Activated CD4-positive, alpha-beta T cell treated with anti-CD3 and anti-CD28 coated beads, Interleukin-2, amount 50 U/mL, for 48 hours (primary cell): Measurements from ENCODE around the gene EML6.
"Not testable (repeated sequence)": the region's sequence is repeated elsewhere in the genome, so short reads cannot be mapped to it uniquely, and the experiment has no call there.

Experiments
- DNase-seq, 2 experiments: peaks; one replicate each; pipeline ENCODE4 v3.0.0-alpha.2; 2020

Gene EML6

DNA sequence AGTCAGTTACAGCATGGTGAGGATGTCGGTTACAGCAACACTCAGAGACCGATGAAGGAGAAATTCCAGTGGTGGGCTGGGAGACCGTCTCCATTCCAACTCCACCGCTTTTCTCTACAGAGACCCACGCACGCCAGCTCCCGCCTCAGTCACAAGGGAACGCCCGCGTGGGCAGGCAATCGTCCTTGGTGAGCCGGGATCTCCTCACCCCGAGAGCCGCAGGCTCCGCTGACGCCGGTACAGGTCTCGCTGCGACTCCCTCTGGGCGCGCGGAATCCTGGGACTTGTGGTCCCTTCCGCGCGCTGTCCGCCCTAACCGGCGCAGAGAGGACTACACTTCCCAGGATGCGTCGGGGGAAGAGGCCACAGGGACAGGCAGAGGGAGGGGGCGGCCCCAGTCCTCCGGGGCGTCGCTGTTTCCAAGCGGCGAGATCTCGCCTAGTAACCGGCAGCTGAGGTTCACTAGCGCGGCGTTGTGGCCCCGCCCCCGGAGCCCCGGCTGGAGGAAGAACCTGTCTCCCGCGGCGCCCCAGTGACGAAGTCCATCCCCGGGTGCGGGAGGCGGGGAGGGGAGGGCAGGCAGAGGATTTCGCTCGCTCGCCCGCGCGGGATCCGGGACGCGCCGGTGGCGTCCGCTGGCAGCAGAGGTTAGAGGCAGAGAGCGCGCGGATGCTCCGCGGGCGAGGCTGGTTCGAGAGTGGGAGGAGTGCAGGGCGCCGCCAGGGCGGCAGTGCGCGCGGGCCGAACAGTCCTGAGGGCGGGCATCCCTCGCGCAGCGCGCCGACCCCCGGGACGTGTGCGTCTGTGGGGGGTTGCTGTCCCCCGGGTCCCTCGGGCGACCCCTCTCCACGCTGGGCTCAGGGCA is at the start of gene EML6:
TSS of gene EML6 (plus strand) at position 532 of the 865 bp plus-strand sequence. CDS start 1,400 bp downstream, outside the sequence.
- DNase-seq, result peak; percentile 97 to 98

DNA sequence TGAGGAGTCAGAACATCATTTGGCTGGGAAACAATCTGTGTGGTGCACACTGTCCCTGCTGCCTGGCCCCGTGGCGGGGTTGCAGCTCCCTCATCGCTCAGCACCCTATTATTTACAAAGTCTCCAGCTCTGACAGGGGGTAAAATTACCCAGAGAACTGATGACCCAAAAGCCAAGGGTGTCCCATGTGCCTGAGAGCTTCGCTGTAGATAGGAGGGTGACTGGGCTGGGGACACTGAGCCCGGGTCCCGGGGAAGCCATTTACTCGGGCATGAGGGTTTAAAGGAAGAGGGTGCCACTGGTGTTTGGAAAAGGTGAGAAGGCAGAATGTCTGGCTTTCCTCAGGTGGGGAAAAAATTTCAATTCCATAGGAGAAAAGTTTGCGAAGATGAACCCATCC is 48.2 kb upstream of the EML6 start:
- no peak for DNase-seq

DNA sequence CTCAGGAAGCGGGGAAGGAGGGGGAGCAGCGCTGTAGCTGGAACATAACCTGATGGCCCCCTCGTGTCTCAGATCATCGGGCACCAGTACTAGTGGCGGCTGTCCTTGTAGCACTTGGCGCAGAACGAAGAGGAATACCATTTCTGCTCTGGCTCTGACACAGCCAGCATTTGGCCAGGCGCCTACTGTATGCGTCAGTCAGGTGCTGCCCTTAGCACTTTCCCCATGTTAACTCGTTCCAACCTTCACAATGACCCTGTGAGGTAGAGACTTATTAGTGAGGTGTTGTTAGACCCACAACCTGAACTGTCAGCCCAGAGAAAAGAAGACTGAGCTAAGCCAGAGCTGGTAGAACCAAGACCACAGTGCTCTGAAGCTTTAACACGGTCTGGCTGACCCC is 47.7 kb upstream of the EML6 start:
- no peak for DNase-seq

DNA sequence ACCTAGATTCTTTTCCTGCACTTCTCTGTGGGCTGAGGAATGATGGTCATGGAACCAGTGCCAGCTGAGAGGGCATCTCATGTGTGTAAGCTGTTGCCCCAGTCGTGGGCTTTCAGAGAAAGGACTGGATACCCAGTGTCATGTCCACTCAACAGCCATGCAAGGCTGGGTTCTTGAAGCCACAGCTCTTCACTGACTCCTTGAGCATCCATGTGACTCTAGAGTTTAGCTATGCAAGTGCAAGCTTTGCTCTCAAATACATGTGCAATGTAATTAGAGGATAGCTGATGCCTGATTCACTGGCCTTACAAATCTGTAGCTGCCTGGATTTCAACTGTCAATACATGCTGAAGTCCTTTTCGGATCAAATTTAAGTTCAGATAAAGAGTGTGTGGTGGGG is 46.8 kb upstream of the EML6 start:
- no peak for DNase-seq

DNA sequence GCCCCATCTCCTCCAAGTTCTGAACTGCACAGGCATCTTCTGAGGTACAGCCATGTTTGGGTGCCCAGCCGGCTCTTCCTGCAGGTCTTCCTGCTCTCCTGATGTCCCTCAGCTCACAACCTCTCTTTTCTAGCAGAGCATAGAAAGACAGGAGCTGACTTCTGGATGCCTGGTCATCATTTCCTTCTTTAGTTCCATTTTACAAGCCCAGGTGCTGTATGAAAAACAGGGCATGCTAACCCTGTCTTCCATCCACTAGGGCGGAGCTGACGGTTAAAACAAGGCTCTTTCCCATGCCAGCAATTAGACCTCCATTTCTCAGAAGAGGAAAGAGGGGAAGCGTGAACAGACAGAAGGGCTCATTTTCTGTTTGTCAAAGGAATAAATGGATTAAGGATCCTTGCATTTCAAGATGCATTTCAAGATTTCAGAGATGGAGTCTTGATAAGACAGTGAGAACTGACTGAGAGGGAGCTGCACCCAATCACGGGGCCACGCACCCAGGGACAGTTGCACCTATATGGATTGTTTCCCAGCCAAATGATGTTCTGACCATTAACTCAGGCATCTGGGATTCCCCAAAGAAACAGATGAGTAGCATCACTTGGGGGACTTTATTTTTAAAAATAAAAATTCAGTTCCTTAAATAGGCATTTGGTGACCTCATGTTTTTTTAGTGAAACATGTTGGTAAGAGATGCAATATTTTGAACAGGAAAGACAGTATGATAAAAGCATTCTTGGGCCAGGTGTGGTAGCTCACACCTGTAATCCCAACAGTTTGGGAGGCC is 45.8 kb upstream of the EML6 start:
- DNase-seq, result no peak

DNA sequence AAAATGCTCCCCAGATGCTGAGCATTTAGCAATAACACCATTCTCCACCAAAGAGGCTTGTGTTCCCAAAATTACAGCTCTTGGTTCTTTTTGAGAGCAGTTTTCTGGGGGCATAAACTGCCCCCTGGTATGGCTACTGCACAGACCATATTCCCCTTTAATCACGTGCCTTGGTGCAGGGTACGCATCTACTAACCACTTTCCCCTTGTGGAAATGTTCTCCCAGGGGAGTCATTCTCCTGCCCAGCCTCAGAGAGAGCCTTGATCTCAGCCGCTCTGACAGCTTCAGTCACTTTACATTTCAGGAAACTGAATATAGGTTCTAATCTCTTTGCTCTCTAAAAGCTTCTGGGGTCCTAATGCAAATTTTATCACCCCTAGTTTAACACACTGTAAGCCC is 44.7 kb upstream of the EML6 start:
- DNase-seq, result no peak

DNA sequence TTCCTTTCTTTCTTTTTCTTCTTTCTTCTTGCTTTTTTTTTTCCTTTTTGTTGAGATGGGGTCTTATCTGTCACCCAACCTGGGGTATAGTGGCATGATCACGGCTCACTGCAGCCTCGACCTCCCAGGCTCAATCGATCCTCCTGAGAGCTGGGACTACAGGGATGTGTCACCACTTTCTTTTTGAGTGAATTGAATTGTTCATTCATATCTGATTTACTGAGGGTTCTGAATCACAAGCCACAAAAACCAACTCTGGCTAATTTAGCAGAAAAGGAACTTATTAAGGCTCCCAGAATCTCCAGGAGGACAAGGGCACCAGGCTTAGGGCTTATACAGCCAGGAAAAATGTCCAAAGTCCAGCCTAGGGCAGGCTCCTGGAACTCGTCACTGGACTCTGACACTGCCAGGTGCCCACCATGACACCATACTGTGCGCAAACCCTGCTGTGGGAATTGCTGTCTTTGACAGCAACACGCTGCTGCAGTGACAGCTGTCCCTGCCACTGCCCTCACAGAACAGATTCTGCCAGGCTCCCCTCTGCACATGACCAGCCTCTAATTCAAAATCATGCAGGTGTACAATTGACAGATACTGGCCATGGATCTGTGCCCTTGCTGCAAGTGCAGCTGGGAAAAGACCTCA is 42.9 kb upstream of the EML6 start:
- peak; percentile 38 to 56 for DNase-seq

DNA sequence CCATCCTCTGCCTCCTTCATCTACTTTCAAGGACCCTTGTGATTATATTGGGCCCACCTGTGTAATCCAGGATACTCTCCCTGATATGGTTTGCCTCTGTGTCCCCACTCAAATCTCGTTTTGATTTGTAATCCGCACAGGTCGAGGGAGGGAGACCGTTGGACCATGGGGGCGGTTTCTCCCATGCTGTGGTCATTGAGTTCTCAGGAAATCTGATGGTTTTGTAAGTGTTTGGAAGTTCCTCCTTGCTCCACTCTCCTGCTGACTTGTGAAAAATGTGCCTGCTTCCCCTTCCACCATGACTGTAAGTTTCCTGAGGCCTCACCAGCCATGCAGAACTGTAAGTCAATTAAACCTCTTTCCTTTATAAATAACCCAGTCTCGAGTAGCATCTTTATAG is 42.0 kb upstream of the EML6 start:
- DNase-seq, result no peak

DNA sequence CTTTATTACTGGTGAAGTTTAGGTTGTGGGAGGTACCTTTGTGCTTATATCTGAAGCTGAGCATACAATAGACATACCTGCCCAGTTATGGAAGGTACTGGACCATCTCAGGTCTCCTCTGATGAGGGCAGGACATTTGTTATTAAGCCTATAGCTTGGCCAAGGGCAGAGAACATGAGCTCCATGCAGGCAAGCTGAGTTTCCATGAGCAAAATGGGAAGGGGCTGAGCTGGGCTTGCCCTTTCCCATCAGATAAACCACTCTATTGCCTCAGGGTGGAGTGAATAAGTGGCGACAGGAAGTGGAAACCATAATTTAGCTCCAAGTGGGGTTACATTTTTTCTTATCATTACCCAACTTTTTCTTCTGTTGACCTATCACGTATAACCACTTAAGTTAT is 39.9 kb upstream of the EML6 start:
- DNase-seq, result no peak

DNA sequence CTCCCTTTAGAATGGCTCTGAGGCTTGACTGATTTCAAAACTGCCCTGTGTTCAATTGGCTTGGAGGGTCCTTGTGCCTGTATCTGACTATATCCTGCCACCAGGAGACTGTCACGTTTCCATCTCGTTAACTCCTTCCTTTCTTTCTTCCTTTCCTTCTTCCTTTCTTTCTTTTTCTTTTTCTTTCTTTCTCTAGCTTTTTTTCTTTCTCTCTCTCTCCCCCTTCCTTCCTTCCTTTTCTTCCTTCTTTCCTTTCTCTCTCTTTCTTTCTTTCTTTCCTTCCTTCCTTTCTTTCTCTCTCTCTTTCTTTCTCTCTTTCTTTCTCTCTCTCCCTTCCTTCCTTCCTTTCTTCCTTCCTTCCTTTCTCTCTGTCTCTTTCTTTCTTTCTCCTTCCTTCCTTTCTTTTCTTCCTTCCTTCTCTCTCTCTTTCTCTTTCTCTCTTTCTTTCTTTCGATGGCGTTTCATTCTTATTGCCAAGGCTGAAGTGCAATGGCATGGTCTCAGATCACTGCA is 38.1 kb upstream of the EML6 start:
- DNase-seq, result no peak

DNA sequence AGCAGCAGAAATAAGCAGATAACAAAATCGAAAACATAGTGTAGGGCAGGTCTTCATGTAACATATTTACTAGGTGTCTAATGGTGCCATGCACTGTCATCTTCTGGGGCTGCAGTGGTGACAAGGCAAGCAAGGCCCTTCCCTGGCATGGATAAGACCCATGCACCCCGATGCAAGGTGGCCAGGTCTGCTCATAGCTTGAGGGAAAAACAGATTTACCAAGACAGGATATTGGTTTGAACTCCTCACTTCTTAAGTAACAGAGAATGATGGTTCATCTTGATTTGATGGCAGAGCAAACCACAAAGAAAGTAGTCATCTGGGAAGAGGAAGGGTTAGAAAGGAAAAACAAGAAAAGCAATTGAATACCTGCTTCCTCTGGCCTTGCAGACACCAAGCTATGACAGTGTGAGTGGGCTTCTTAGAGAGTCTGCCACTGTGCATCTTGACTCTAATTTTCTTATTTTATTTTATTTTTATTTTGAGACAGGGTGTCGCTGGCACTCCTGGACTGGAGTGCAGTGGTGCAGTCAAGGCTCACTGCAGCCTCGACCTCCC is 35.8 kb upstream of the EML6 start:
- DNase-seq, result no peak

DNA sequence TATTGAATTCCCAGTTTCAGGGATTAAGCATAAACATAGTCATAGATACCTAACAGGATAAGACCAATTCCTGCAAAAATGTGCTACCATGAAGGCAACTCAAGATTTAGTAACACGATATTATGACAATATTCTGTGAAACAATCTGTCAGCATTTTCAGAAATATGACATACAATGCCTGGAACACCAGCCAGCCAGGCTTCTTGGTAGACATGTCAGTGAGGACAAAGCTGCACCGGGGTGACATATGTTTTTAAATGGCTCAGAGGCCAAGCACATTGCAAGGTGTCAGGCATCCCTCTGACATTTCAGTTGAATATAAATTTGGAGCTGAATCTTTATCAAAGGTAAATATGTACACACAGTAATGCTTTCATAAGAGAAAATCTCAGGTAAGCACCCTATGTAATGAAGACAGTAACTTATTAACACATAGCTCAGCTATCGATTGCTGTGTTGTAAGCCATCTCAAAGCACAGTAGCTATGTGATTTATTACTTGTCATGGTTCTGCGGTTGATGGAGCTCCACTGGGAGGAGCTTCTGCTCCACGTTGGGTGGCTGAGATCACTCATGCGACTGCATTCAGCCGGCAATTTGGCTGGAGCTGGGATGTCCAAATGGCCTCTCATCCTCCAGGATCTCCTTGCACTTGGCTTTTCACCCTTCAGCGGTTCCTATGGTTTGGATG is 31.9 kb upstream of the EML6 start:
- DNase-seq, result no peak

DNA sequence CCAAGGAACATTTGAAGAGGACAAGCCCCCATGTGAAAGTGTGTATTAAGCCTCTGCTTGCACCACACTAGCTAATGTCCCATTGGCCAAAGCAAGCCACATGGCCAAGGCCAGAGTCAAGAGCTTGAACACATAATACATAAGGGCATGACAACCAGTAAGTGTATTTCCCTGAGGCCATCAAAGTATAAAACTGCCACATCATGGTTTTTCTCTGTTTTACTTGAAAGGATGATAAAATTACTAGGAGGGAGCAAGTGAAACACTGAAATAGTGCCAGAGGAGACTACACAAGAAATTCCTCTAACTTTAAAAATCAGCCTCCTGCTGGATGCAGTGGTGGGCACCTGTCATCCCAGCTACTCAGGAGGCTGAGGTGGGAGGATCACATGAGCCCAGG is 30.9 kb upstream of the EML6 start:
- DNase-seq, result no peak

DNA sequence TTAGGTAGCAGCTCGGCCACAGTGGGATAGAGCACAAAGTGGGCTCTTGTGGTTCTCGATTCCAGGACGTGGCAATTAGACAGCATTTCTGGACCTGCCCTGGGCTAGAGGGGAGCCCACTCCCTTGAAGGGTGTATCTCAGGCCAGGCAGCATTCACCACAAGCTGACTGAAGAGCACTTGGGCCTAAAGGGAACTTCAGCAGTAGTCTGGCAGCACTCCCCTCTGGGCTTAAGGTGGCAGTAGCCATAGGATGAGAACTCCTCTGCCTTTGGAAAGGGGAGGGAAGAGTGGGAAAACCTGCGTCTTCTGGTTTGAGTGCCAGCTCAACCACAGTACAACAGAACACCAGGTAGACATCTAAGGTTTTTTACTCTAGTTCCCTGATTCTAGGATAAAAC is 28.1 kb upstream of the EML6 start:
- DNase-seq, result no peak

DNA sequence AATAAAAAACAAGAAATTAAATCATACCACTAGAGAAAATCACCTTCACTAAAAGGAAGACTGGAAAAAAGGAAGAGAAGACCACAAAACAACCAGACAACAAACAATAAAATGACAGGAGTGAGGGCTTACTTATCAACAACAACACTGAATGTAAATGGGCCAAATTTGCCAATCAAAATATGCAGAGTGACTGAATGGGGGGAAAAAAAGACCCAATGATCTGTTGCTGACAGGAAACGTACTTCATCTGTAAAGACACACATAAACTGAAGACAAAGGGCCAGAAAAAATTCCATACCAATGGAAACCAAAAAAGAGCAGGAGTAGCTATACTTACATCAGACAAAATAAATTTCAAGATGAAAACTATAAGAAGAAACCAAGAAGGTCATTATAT is 25.5 kb upstream of the EML6 start:
- no peak for DNase-seq

DNA sequence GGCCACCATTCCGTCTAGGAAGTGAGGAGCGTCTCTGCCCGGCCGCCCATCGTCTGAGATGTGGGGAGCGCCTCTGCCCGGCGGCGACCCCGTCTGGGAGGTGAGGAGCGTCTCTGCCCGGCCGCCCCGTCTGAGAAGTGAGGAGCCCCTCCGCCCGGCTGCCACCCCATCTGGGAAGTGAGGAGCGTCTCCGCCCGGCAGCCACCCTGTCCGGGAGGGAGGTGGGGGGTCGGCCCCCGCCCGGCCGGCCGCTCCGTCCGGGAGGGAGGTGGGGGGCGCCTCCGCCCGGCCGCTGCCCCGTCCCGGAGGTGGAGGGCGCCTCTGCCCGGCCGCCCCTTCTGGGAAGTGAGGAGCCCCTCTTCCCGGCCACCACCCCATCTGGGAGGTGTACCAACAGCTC is 24.5 kb upstream of the EML6 start:
- not testable (repeated sequence) for DNase-seq

DNA sequence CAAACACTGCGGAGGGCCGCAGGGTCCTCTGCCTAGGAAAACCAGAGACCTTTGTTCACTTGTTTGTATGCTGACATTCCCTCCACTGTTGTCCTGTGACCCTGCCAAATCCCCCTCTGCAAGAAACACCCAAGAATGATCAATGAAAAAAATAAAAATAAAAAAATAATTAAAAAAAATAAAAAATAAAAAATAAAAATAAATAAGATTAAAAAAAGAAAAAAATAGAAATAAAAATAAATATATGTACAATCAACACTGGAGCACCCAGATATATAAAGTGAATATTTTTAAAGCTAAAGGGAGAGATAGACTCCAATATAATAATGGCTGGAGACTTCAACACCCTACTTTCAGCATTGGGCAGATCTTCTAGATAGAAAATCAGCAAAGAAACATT is 23.8 kb upstream of the EML6 start:
- no peak for DNase-seq

DNA sequence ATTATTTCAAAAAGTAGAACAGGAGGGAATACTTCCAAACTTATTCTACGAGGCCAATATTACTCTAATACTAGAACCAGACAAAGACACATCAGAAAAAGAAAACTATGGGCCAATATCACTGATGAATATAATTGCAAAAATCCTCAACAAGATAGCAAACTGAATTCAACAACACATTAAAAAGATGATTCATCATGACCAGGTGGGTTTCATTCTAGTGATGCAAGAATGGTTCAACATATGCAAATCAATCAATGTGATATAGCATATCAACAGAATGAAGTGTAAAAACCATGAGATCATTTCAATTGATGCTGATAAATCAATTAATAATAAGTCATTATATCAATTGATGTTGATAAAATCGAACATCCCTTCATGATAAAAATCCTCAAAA is 22.4 kb upstream of the EML6 start:
- no peak for DNase-seq

DNA sequence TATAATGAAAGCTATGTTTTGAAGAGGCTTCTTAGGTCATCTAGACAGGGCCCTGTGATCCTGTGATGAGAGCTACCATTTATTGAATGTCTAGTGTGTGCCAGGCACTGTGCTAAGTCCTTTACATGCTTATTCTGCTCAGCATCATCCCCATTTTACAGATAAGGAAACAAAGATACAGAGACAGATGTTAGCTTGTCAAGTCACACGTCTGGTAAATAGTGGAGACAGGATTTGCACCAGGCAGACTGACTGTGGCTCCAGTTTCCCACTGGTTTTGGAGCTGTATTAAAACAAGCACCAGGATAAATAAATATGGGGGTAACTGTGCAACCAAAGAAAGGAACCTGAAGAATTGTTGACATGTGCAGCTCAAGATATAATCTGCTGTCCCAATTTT is 19.2 kb upstream of the EML6 start:
- no peak for DNase-seq

DNA sequence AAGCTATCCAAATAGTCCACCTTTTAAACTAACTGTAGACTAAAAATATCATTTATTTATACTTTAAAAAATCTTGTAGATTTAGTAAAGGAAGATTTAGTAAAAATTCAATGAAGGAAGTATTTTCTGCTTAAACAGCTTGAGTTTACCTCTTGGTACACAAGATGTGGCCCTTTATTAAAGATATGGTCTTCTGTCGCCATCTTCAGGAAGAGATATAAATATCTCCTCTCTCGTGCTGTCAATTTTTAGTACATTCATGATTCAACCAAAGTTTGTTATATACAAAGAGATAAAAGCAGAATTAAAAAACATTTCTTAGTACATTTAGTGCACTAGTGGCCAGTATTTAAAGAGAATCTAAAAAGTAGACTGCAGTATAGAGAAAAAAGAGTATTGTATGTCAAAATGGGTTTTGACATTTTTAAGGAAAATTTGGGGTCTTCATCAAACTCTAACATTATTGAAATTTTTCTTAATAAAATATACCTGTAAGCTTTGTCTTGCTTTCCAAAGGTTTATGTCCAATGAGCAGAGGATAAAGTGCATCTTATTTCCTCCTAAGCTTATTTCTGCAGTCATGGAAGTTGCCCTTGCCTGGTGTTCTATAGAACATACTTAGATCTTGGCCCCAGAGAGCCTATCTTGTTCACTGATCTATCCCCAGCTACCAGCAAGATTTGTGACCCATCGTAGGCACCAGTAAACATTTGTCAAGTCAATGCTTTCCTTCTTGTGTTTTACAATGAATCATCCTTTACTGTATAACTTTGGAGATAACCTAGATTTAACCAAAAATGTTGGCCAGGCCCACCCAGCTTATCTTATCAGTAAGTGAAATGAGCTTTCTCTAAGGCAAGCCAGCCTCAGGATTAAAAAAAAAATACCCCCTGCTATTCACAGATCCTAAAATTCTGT is 18.5 kb upstream of the EML6 start:
- DNase-seq, result no peak

DNA sequence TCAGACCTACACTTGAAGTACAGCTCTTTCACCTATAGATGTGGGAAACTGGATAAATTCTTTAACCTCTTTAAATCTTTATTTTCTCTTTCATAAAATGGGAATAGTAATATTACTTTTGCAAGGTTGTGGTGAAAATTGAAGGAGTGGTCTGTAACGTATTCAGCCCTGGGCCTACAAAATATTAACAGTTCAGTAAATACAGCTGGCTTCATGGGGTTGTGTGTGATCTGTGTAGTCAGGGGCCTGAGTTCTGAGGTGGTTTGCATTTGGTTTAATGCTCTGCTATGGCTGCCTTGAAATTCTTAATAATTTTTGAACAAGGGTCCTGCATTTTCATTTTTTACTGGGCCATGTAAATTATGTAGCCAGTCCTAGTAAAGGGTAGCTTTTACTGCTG is 16.8 kb upstream of the EML6 start:
- no peak for DNase-seq
